GM21717 (cell line): ENCODE measurements around the gene ASS1.

ENCODE experiments used
- ATAC-seq: cut with Tn5 transposase; IDR thresholded peaks from one replicate; pipeline ENCODE4 v1.9.1; 2021; ENCODE audit warnings: mild to moderate bottlenecking, moderate library complexity; ENCODE audit not compliant: unreplicated experiment

Gene ASS1

GRCh38 chr9:130526193-130526853, 81.6 kb downstream of the ASS1 start:
- no peak for ATAC-seq

- no peak for ATAC-seq
Observed at GRCh38 chr9:130526854-130527650, 82.3 kb downstream of the ASS1 start.

GRCh38 chr9:130527651-130528310, 83.0 kb downstream of the ASS1 start:
- ATAC-seq: no peak

- no peak for ATAC-seq
Observed at GRCh38 chr9:130528674-130529073, 83.9 kb downstream of the ASS1 start.

- no peak for ATAC-seq
Observed at GRCh38 chr9:130530938-130531337, 86.2 kb downstream of the ASS1 start.

- ATAC-seq: no peak
Observed at GRCh38 chr9:130531670-130532069, 86.9 kb downstream of the ASS1 start.

- no peak for ATAC-seq
Observed at GRCh38 chr9:130532426-130533080, 87.8 kb downstream of the ASS1 start.

GRCh38 chr9:130535818-130536521, 91.2 kb downstream of the ASS1 start:
- ATAC-seq: no peak

GRCh38 chr9:130536701-130537107, 91.9 kb downstream of the ASS1 start:
- no peak for ATAC-seq

- no peak for ATAC-seq
Observed at GRCh38 chr9:130537346-130538050, 92.7 kb downstream of the ASS1 start.

- ATAC-seq: no peak
Observed at GRCh38 chr9:130539420-130540223, 94.9 kb downstream of the ASS1 start.

GRCh38 chr9:130541533-130541932, 96.8 kb downstream of the ASS1 start:
- ATAC-seq: no peak

- ATAC-seq: no peak
Observed at GRCh38 chr9:130542038-130542437, 97.3 kb downstream of the ASS1 start.

GRCh38 chr9:130542457-130543228, 97.9 kb downstream of the ASS1 start:
- no peak for ATAC-seq

- ATAC-seq: no peak
Observed at GRCh38 chr9:130543368-130543767, 98.6 kb downstream of the ASS1 start.

GRCh38 chr9:130543859-130544258, 99.1 kb downstream of the ASS1 start:
- ATAC-seq: no peak

- no peak for ATAC-seq
Observed at GRCh38 chr9:130544364-130544763, 99.6 kb downstream of the ASS1 start.

- ATAC-seq: no peak
Observed at GRCh38 chr9:130548103-130548502, 103.3 kb downstream of the ASS1 start.
